Endothelial cell of umbilical vein (primary cell): ENCODE results near the gene DGKI.

Experiments
- EZH2 ChIP-seq: IDR thresholded peaks from 2 replicates; pipeline ENCODE4 v1.6.1; 2012; ENCODE audit warnings: borderline replicate concordance, low read depth, mild to moderate bottlenecking, moderate library complexity, low read length, inconsistent platforms; ENCODE audit not compliant: severe bottlenecking
- FOS ChIP-seq: IDR thresholded peaks from 2 replicates; pipeline ENCODE4 v1.6.1; 2011; ENCODE audit warnings: mild to moderate bottlenecking, low read length, moderate library complexity, borderline replicate concordance; ENCODE audit not compliant: insufficient read depth
- GATA2 ChIP-seq: IDR thresholded peaks from 2 replicates; pipeline ENCODE4 v1.7.0; 2011; ENCODE audit warnings: low read depth, mild to moderate bottlenecking, moderate library complexity, mixed read lengths, low read length; ENCODE audit not compliant: insufficient read length, insufficient read depth
- JUN ChIP-seq: IDR thresholded peaks from 2 replicates; pipeline ENCODE4 v1.6.1; 2011; ENCODE audit warnings: borderline replicate concordance, low read depth; ENCODE audit not compliant: insufficient read length, insufficient read depth
- MYC ChIP-seq: IDR thresholded peaks from one replicate; pipeline ENCODE4 v1.6.1; 2011; ENCODE audit warnings: mild to moderate bottlenecking, low read depth, low read length
- POLR2A ChIP-seq: IDR thresholded peaks from 2 replicates; pipeline ENCODE4 v1.6.1; 2012; ENCODE audit warnings: low read depth, mild to moderate bottlenecking, control low read depth, low read length
- POLR2AphosphoS5 ChIP-seq: IDR thresholded peaks from 2 replicates; pipeline ENCODE4 v1.6.1; 2012; ENCODE audit warnings: low read depth, mild to moderate bottlenecking, control low read depth, low read length, moderate library complexity; ENCODE audit not compliant: insufficient read depth
- TF ChIP-seq, protein P1 (sequence below), 2 donors: IDR thresholded peaks; 1 replicate in 1 of 2; 2 replicates in 1 of 2; pipeline ENCODE4 v1.5.1; 2011; ENCODE audit warnings: low read length in 2 of 2, mild to moderate bottlenecking in 2 of 2, moderate library complexity in 2 of 2, control low read depth in 1 of 2, inconsistent platforms in 1 of 2, low read depth in 1 of 2; ENCODE audit not compliant: insufficient read depth in 1 of 2; ENCODE audit errors: extremely low read depth in 1 of 2
- TF ChIP-seq, protein P2 (sequence below): IDR thresholded peaks from 2 replicates; pipeline ENCODE4 v1.6.1; 2011; ENCODE audit not compliant: insufficient read depth, insufficient read length

DNA sequence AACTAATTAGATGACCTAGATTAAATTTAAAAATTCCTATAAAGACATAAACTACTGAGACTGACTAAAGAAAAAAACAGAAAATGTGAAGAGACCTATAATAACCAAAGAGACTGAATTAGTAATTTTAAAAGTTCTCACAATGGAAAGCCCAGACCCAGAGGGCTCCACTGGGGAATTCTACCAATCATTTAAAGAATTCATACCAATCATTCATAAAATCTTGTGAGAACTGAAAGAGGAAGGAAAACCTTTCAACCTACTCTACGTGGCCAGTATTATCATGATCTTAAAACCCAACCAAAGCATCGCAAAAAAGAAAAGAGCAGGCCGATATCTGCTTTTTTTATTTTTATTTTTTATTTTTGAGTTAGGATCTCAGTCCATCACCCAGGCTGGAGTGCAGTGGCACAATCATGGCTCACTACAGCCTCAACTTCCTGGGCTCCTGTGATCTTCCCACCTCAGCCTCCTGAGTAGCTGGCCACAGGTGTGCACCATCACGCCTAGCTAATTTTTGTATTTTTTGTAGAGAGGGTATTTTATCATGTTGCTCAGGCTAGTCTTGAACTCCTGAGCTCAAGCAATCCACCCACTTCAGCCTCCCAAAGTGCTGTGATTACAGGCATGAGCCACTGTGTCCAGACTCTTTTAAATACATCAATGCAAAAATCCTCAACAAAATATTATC, 48.6 kb downstream of the DGKI start:
- TF ChIP-seq, protein P1, sequence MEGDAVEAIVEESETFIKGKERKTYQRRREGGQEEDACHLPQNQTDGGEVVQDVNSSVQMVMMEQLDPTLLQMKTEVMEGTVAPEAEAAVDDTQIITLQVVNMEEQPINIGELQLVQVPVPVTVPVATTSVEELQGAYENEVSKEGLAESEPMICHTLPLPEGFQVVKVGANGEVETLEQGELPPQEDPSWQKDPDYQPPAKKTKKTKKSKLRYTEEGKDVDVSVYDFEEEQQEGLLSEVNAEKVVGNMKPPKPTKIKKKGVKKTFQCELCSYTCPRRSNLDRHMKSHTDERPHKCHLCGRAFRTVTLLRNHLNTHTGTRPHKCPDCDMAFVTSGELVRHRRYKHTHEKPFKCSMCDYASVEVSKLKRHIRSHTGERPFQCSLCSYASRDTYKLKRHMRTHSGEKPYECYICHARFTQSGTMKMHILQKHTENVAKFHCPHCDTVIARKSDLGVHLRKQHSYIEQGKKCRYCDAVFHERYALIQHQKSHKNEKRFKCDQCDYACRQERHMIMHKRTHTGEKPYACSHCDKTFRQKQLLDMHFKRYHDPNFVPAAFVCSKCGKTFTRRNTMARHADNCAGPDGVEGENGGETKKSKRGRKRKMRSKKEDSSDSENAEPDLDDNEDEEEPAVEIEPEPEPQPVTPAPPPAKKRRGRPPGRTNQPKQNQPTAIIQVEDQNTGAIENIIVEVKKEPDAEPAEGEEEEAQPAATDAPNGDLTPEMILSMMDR (IDR thresholded peaks at IDR 0.05; ENCODE audit: extremely low read depth in 1 of 2, insufficient read depth in 1 of 2, low read depth in 1 of 2, low read length in 2 of 2) = no peak
- TF ChIP-seq POLR2A (no peak), POLR2AphosphoS5 (no peak), EZH2 (no peak), MYC (no peak), GATA2 (no peak), FOS (no peak), JUN (no peak)
- TF ChIP-seq, protein P2, sequence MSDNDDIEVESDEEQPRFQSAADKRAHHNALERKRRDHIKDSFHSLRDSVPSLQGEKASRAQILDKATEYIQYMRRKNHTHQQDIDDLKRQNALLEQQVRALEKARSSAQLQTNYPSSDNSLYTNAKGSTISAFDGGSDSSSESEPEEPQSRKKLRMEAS = no peak
